ENCODE results near the gene MGP.

GRCh38 chr12:14906114-14906513, 20.5 kb upstream of the MGP start:
- TF ChIP-seq BACH2 (CRISPR knock-in tag; IDR thresholded peaks at IDR 0.05; ENCODE audit: borderline replicate concordance) (no peak), PATZ1 (CRISPR knock-in tag; IDR thresholded peaks at IDR 0.05; ENCODE audit: borderline replicate concordance) (no peak), TOX (CRISPR knock-in tag; IDR thresholded peaks at IDR 0.05; ENCODE audit: borderline replicate concordance) (no peak), POU6F1 (CRISPR knock-in tag; IDR thresholded peaks at IDR 0.05; ENCODE audit: borderline replicate concordance, low read depth) (no peak), ARNTL (CRISPR knock-in tag; IDR thresholded peaks at IDR 0.05; ENCODE audit: borderline replicate concordance, low read depth) (no peak), ISL1 (CRISPR knock-in tag; IDR thresholded peaks at IDR 0.05) (no peak), ZFP3 (CRISPR knock-in tag; IDR thresholded peaks at IDR 0.05) (no peak), ZNF565 (CRISPR knock-in tag; conservative IDR thresholded peaks at IDR 0.05; ENCODE audit: low read depth) (no peak), CREB5 (CRISPR knock-in tag; IDR thresholded peaks at IDR 0.05; ENCODE audit: low read depth) (no peak), SNAI2 (CRISPR knock-in tag; IDR thresholded peaks at IDR 0.05) (no peak), ESRRG (CRISPR knock-in tag; IDR thresholded peaks at IDR 0.05) (no peak), RARB (CRISPR knock-in tag; IDR thresholded peaks at IDR 0.05) (no peak), PPARA (CRISPR knock-in tag; IDR thresholded peaks at IDR 0.05; ENCODE audit: borderline replicate concordance) (no peak), GLIS3 (CRISPR knock-in tag; IDR thresholded peaks at IDR 0.05) (no peak)

Measured in SK-N-SH treated with all-trans-retinoic acid at 6 μM for 48 hours (cell line).